ENCODE measurements around the gene A4GALT. TPM values are rescaled to one million over a fixed set of nuclear protein-coding genes. Genes with fewer than 3 reads are reported as not detected.

The A4GALT gene
- total RNA-seq, 1 donor from 2014 or later, result 21.6 TPM

- peak; percentile 89 for DNase-seq (ENCODE audit: low read depth)
Measured at GRCh38 chr22:42649246-42650099, 71.2 kb downstream of the A4GALT start, which contains the start of gene CYB5R3. Gene CYB5R3 (minus strand): TSS chr22:42649392. CDS start chr22:42649315, 77 bp downstream.

- DNase-seq (ENCODE audit: low read depth), result peak; percentile 78
Measured at GRCh38 chr22:42648368-42649245, 72.1 kb downstream of the A4GALT start.

- no peak for DNase-seq (ENCODE audit: low read depth)
Measured at GRCh38 chr22:42648017-42648367, 72.7 kb downstream of the A4GALT start.

GRCh38 chr22:42646569-42647525, 73.8 kb downstream of the A4GALT start:
- peak; percentile 84 for DNase-seq (ENCODE audit: low read depth)

- peak; percentile 92 for DNase-seq (ENCODE audit: low read depth)
Measured at GRCh38 chr22:42645938-42646568, 74.6 kb downstream of the A4GALT start.

- DNase-seq (ENCODE audit: low read depth), result peak; percentile 75
Measured at GRCh38 chr22:42645341-42645937, 75.2 kb downstream of the A4GALT start.

GRCh38 chr22:42644422-42645340, 76.0 kb downstream of the A4GALT start:
- peak; percentile 84 for DNase-seq (ENCODE audit: low read depth)

- no peak for DNase-seq (ENCODE audit: low read depth)
Measured at GRCh38 chr22:42643634-42644421, 76.8 kb downstream of the A4GALT start.

- no peak for DNase-seq (ENCODE audit: low read depth)
Measured at GRCh38 chr22:42642806-42643633, 77.7 kb downstream of the A4GALT start.

Other genes with a start within 250 kb of the A4GALT start
- 16.7 and 17.7 TPM in 2 replicates for gene RRP7A, start 201.1 kb downstream of the A4GALT start, total RNA-seq
- gene SERHL2, start 166.9 kb downstream of the A4GALT start, total RNA-seq, result 1.6 and 2.8 TPM in 2 replicates
- gene POLDIP3, start 106.0 kb downstream of the A4GALT start, total RNA-seq, result 26.2 and 29.5 TPM in 2 replicates
- gene ATP5MGL, start 80.3 kb downstream of the A4GALT start, total RNA-seq, result not detected in 2 replicates
- 213 and 237 TPM in 2 replicates for gene CYB5R3, start 71.5 kb downstream of the A4GALT start, total RNA-seq
- 62.0 and 78.2 TPM in 2 replicates for gene ARFGAP3, start 136.4 kb upstream of the A4GALT start, total RNA-seq